HEK293T (cell line): ENCODE data around the gene UAP1.

Source experiments
- CTCF ChIA-PET: fragments of 350-600 bp; formaldehyde crosslinking; extraction: SDS; loops from one replicate; lab custom pipeline; 2021; ENCODE audit warnings: antibody characterized with exemption, inconsistent platforms; lab: Yijun Ruan, JAX
- POLR2A ChIA-PET: fragments of 350-600 bp; formaldehyde crosslinking; extraction: SDS; loops from one replicate; lab custom pipeline; 2020; ENCODE audit warnings: antibody characterized with exemption, inconsistent platforms; lab: Yijun Ruan, JAX
- DNase-seq: peaks from one replicate; pipeline ENCODE4 v3.0.0; 2012; ENCODE audit warnings: mixed read lengths; ENCODE audit errors: extremely low spot score
- ARNT ChIP-seq: fragments of 450-650 bp; IDR thresholded peaks from 2 replicates; pipeline ENCODE4 v1.6.1; 2017; ENCODE audit warnings: mild to moderate bottlenecking
- BHLHE40 ChIP-seq: fragments of 450-650 bp; IDR thresholded peaks from 2 replicates; pipeline ENCODE4 v1.6.1; 2016; ENCODE audit warnings: mild to moderate bottlenecking, moderate library complexity, borderline replicate concordance
- CTBP1 ChIP-seq: fragments of 450-650 bp; IDR thresholded peaks from 2 replicates; pipeline ENCODE4 v1.6.1; 2016; ENCODE audit warnings: borderline replicate concordance
- ELF4 ChIP-seq: fragments of 450-650 bp; IDR thresholded peaks from 2 replicates; pipeline ENCODE4 v1.6.1; 2017; ENCODE audit warnings: antibody characterized with exemption
- FOXA1 ChIP-seq: fragments of 450-650 bp; IDR thresholded peaks from 2 replicates; pipeline ENCODE4 v1.6.1; 2016; ENCODE audit warnings: mild to moderate bottlenecking
- FOXK2 ChIP-seq: fragments of 450-650 bp; IDR thresholded peaks from 2 replicates; pipeline ENCODE4 v1.6.1; 2016; ENCODE audit warnings: mild to moderate bottlenecking
- FOXM1 ChIP-seq: fragments of 450-650 bp; IDR thresholded peaks from 2 replicates; pipeline ENCODE4 v1.6.1; 2017; ENCODE audit warnings: mild to moderate bottlenecking, borderline replicate concordance
- HDGF ChIP-seq: fragments of 450-650 bp; IDR thresholded peaks from 2 replicates; pipeline ENCODE4 v1.6.1; 2017; ENCODE audit warnings: antibody characterized with exemption, borderline replicate concordance
- L3MBTL2 ChIP-seq: fragments of 450-650 bp; conservative IDR thresholded peaks from 2 replicates; pipeline ENCODE4 v1.6.1; 2016; ENCODE audit warnings: mild to moderate bottlenecking
- LEF1 ChIP-seq: fragments of 450-650 bp; IDR thresholded peaks from 2 replicates; pipeline ENCODE4 v1.6.1; 2017; ENCODE audit warnings: mild to moderate bottlenecking, borderline replicate concordance
- NFRKB ChIP-seq: fragments of 450-650 bp; IDR thresholded peaks from 2 replicates; pipeline ENCODE4 v1.6.1; 2016; ENCODE audit warnings: mild to moderate bottlenecking, moderate library complexity
- PKNOX1 ChIP-seq: fragments of 450-650 bp; IDR thresholded peaks from 2 replicates; pipeline ENCODE4 v1.6.1; 2016
- SP1 ChIP-seq: fragments of 450-650 bp; IDR thresholded peaks from 2 replicates; pipeline ENCODE4 v1.6.1; 2017
- SUZ12 ChIP-seq: fragments of 450-650 bp; IDR thresholded peaks from 2 replicates; pipeline ENCODE4 v1.6.1; 2016; ENCODE audit warnings: mild to moderate bottlenecking
- TARDBP ChIP-seq: fragments of 450-650 bp; IDR thresholded peaks from 2 replicates; pipeline ENCODE4 v1.6.1; 2016
- ZNF384 ChIP-seq: fragments of 450-650 bp; IDR thresholded peaks from 2 replicates; pipeline ENCODE4 v1.6.1; 2016

UAP1 gene

GRCh38 chr1:162619076-162619475 lies 57.6 kb downstream of the UAP1 start:
- DNase-seq: no peak
- CTCF ChIA-PET: no interaction called here
- POLR2A ChIA-PET: no interaction called here
- no peak for TF ChIP-seq LEF1
- no peak for TF ChIP-seq HDGF
- TF ChIP-seq FOXK2: no peak
- no peak for TF ChIP-seq ZNF384
- no peak for TF ChIP-seq ARNT
- TF ChIP-seq BHLHE40: no peak
- no peak for TF ChIP-seq SP1
- no peak for TF ChIP-seq TARDBP
- no peak for TF ChIP-seq ELF4
- TF ChIP-seq CTBP1: no peak
- TF ChIP-seq PKNOX1: no peak
- no peak for TF ChIP-seq L3MBTL2
- TF ChIP-seq FOXM1: no peak
- TF ChIP-seq FOXA1: no peak
- TF ChIP-seq SUZ12: no peak
- no peak for TF ChIP-seq NFRKB

DNA sequence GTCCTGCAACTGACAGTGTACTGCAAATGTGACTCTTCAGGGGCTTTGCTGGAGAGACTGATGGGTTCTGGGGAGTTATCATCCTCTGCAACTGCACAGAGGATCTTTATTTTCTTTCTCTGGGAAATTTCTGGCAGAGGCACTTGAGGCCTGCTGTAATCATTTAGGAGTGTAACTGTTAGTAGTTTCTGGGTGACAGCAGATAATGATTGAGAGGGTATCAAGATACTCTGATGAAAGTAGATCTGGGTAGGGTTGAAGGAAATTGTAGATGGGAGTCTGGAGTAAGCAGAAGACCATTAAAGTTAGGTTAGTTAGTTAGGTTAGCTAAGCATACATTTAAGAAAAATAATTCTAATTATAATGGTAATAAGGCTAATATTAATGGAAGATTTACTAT lies 59.7 kb downstream of the UAP1 start:
- ChIA-PET POLR2A (no interaction called here), CTCF (no interaction called here)
- no peak for DNase-seq
- TF ChIP-seq BHLHE40 (no peak), ELF4 (no peak), CTBP1 (no peak), LEF1 (no peak), FOXK2 (no peak), ZNF384 (no peak), L3MBTL2 (no peak)

- no peak for DNase-seq
- ChIA-PET POLR2A (no interaction called here), CTCF (no interaction called here)
- TF ChIP-seq FOXA1: no peak
- no peak for TF ChIP-seq BHLHE40
- no peak for TF ChIP-seq TARDBP
- no peak for TF ChIP-seq PKNOX1
- TF ChIP-seq SP1: no peak
- TF ChIP-seq SUZ12: no peak
- no peak for TF ChIP-seq ARNT
- no peak for TF ChIP-seq L3MBTL2
- no peak for TF ChIP-seq ZNF384
- TF ChIP-seq CTBP1: no peak
- TF ChIP-seq NFRKB: no peak
- no peak for TF ChIP-seq FOXK2
These were observed 64.2 kb downstream of the UAP1 start for GRCh38 chr1:162625679-162626078.

DNA sequence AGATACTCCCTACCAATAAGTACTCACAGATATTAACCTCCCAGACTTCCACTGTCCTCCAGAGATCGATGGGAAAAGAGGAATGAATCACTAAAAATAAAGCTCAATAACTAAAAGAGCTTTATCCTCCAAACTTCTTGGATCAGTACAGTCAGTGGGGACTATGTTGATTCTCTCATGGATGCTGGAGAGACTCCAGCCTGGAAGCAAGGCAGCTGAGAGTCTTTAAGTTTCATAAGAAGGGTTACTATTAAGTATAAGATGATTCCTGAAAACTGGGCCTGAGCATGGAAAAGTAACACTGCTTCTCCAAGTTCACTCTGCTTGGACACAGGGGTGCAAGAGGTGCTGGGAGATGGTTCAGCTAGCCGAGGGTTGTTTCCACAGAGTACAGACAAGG lies 64.6 kb downstream of the UAP1 start:
- CTCF ChIA-PET: no interaction called here
- POLR2A ChIA-PET: no interaction called here

DNA sequence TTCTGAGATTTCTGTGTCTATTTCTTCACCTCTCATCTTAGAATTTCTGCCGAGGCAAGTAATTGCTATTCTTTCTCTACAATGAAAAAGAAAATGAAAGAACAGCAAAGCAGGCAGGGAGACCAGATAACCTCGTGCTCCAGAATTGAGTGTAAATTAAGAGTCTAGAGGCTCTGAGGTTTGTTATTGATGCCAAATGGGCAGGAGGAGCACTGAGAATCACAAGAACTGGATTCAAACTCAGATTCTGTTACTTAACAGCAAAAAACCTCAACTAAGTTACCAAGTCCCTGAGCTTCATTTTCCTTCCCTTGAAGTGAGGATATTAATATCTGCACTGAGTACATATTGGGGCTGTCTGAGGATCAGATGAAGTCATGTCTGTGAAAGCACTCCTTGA lies 65.2 kb downstream of the UAP1 start:
- DNase-seq: no peak
- ChIA-PET POLR2A (no interaction called here), CTCF (no interaction called here)
- TF ChIP-seq CTBP1 (no peak), ARNT (no peak), TARDBP (no peak), ZNF384 (no peak), NFRKB (no peak), SUZ12 (no peak), BHLHE40 (no peak), FOXA1 (no peak), L3MBTL2 (no peak)

More for the DNA sequence above, 64.6 kb downstream of the UAP1 start:
- no peak for DNase-seq
- no peak for TF ChIP-seq ZNF384
- no peak for TF ChIP-seq LEF1
- no peak for TF ChIP-seq FOXM1
- no peak for TF ChIP-seq ELF4
- TF ChIP-seq L3MBTL2: no peak
- TF ChIP-seq CTBP1: no peak
- no peak for TF ChIP-seq NFRKB
- TF ChIP-seq HDGF: no peak
- no peak for TF ChIP-seq ARNT
- no peak for TF ChIP-seq FOXA1
- no peak for TF ChIP-seq PKNOX1
- no peak for TF ChIP-seq SP1
- TF ChIP-seq FOXK2: no peak
- TF ChIP-seq TARDBP: no peak
- TF ChIP-seq BHLHE40: no peak
- no peak for TF ChIP-seq SUZ12

GRCh38 chr1:162627662-162628296 lies 66.3 kb downstream of the UAP1 start:
- TF ChIP-seq SP1: no peak
- no peak for TF ChIP-seq HDGF
- TF ChIP-seq ARNT: no peak
- TF ChIP-seq SUZ12: no peak
- TF ChIP-seq TARDBP: no peak
- no peak for TF ChIP-seq PKNOX1
- no peak for TF ChIP-seq BHLHE40
- TF ChIP-seq CTBP1: no peak
- TF ChIP-seq ZNF384: no peak
- no peak for TF ChIP-seq LEF1
- TF ChIP-seq FOXA1: no peak
- TF ChIP-seq NFRKB: no peak
- no peak for TF ChIP-seq FOXM1
- no peak for TF ChIP-seq FOXK2
- TF ChIP-seq L3MBTL2: no peak
- no peak for TF ChIP-seq ELF4
- ChIA-PET POLR2A (no interaction called here), CTCF (no interaction called here)
- peak; percentile 41 for DNase-seq
